ENCODE results near the gene BOLA1. TPM values are rescaled to one million over a fixed set of nuclear protein-coding genes. Genes with fewer than 3 reads are reported as not detected.

Gene BOLA1
- polyA plus RNA-seq, 1 donor from 2014 or later, result 26.3 TPM

GRCh38 chr1:149916193-149916897, 17.0 kb downstream of the BOLA1 start:
- H3K27ac ChIP-seq (ENCODE audit: low read length), result peak overlapping the region; percentile 83
- H3K9ac ChIP-seq (ENCODE audit: low read length), result peak overlapping the region; percentile 98
- no peaks in the 10 kb centered on the region for H3K9me3 ChIP-seq (ENCODE audit: low read length)
- peak overlapping the region; percentile 94 for H3K4me3 ChIP-seq (ENCODE audit: low read length)
- H2AFZ ChIP-seq (ENCODE audit: low read depth, low read length), result no peak overlapping the region
- H3K9me2 ChIP-seq (ENCODE audit: insufficient read depth, low read length), result no peaks in the 10 kb centered on the region
- H3K36me3 ChIP-seq (ENCODE audit: insufficient read depth, low read length), result no peaks in the 10 kb centered on the region
- TF ChIP-seq POLR2AphosphoS5 (IDR thresholded peaks at IDR 0.05), result no peak
- H3K79me2 ChIP-seq (replicated peaks; ENCODE audit: insufficient read depth, low read length), result peaks cover 42% of the 10 kb centered on the region
- H4K20me1 ChIP-seq (ENCODE audit: insufficient read depth), result no peaks in the 10 kb centered on the region
- no peaks in the 10 kb centered on the region for H3K27me3 ChIP-seq (ENCODE audit: insufficient read depth, low read depth, low read length)
- H3F3A ChIP-seq (ENCODE audit: insufficient read depth, low read length, poor library complexity, severe bottlenecking), result no peaks in the 10 kb centered on the region
- peak overlapping the region; percentile 87 for H3K4me2 ChIP-seq (ENCODE audit: low read length)

GRCh38 chr1:149916898-149917252, 17.5 kb downstream of the BOLA1 start:
- Histone ChIP-seq H3K9me2 (ENCODE audit: insufficient read depth, low read length) (no peaks in the 10 kb centered on the region), H3K79me2 (replicated peaks; ENCODE audit: insufficient read depth, low read length) (peaks cover 42% of the 10 kb centered on the region), H3K9me3 (ENCODE audit: low read length) (no peaks in the 10 kb centered on the region), H3K36me3 (ENCODE audit: insufficient read depth, low read length) (no peaks in the 10 kb centered on the region), H3K4me3 (ENCODE audit: low read length) (peak overlapping the region; percentile 94), H4K20me1 (ENCODE audit: insufficient read depth) (no peaks in the 10 kb centered on the region), H3K27me3 (ENCODE audit: insufficient read depth, low read depth, low read length) (no peaks in the 10 kb centered on the region), H3F3A (ENCODE audit: insufficient read depth, low read length, poor library complexity, severe bottlenecking) (no peaks in the 10 kb centered on the region), H2AFZ (ENCODE audit: low read depth, low read length) (no peak overlapping the region), H3K27ac (ENCODE audit: low read length) (peak overlapping the region; percentile 83), H3K4me2 (ENCODE audit: low read length) (peak overlapping the region; percentile 87), H3K9ac (ENCODE audit: low read length) (peak overlapping the region; percentile 98)
- TF ChIP-seq MXI1 (conservative IDR thresholded peaks at IDR 0.05; ENCODE audit: poor library complexity, severe bottlenecking) (peak; percentile 3), TAF1 (IDR thresholded peaks at IDR 0.05; ENCODE audit: low read depth) (no peak)

- Histone ChIP-seq H3K27ac (ENCODE audit: low read length) (peak within 1 kb of the TSS; percentile 83), H3K9me2 (ENCODE audit: insufficient read depth, low read length) (no peaks in the 10 kb centered on the region), H3K4me3 (ENCODE audit: low read length) (peak within 1 kb of the TSS; percentile 94), H3K9ac (ENCODE audit: low read length) (peak within 1 kb of the TSS; percentile 98), H3K4me2 (ENCODE audit: low read length) (peak within 1 kb of the TSS; percentile 87), H3K36me3 (ENCODE audit: insufficient read depth, low read length) (no peaks in the 10 kb centered on the region), H3F3A (ENCODE audit: insufficient read depth, low read length, poor library complexity, severe bottlenecking) (no peaks in the 10 kb centered on the region), H3K79me2 (replicated peaks; ENCODE audit: insufficient read depth, low read length) (peaks cover 42% of the 10 kb centered on the region), H4K20me1 (ENCODE audit: insufficient read depth) (no peaks in the 10 kb centered on the region), H3K9me3 (ENCODE audit: low read length) (no peaks in the 10 kb centered on the region), H2AFZ (ENCODE audit: low read depth, low read length) (peak within 1 kb of the TSS; percentile 45), H3K27me3 (ENCODE audit: insufficient read depth, low read depth, low read length) (no peaks in the 10 kb centered on the region)
- peak; percentile 17 for TF ChIP-seq EP300 (conservative IDR thresholded peaks at IDR 0.05; ENCODE audit: poor library complexity, severe bottlenecking)
- peak; percentile 61 for TF ChIP-seq MXI1 (conservative IDR thresholded peaks at IDR 0.05; ENCODE audit: poor library complexity, severe bottlenecking)
- TF ChIP-seq SMC3 (conservative IDR thresholded peaks at IDR 0.05; ENCODE audit: poor library complexity), result peak; percentile 24
- peak; percentile 89 for TF ChIP-seq REST (IDR thresholded peaks at IDR 0.05; ENCODE audit: borderline replicate concordance)
- TF ChIP-seq TAF1 (IDR thresholded peaks at IDR 0.05; ENCODE audit: low read depth), result peak; percentile 93
- no peak for TF ChIP-seq EZH2 (IDR thresholded peaks at IDR 0.05; ENCODE audit: borderline replicate concordance, insufficient read depth, low read length, poor library complexity, severe bottlenecking)
- no peak for TF ChIP-seq CTCF (IDR thresholded peaks at IDR 0.05; ENCODE audit: poor library complexity, severe bottlenecking)
- TF ChIP-seq RAD21 (conservative IDR thresholded peaks at IDR 0.05), result no peak
- TF ChIP-seq POLR2AphosphoS5 (IDR thresholded peaks at IDR 0.05), result peak; percentile 90
Measured at GRCh38 chr1:149917571-149918144, 18.3 kb downstream of the BOLA1 start, which contains the start of gene SV2A. SV2A (minus strand) TSS chr1:149917844; CDS start chr1:149913840, 4,004 bp downstream.

All from neural cell (in vitro differentiated cells).